Measurements from ENCODE around the gene NAB2. TPM values are rescaled to one million over a fixed set of nuclear protein-coding genes. Genes with fewer than 3 reads are reported as not detected.

Gene NAB2
- total RNA-seq, 1 donor from 2014 or later, result 14.0 TPM

DNA sequence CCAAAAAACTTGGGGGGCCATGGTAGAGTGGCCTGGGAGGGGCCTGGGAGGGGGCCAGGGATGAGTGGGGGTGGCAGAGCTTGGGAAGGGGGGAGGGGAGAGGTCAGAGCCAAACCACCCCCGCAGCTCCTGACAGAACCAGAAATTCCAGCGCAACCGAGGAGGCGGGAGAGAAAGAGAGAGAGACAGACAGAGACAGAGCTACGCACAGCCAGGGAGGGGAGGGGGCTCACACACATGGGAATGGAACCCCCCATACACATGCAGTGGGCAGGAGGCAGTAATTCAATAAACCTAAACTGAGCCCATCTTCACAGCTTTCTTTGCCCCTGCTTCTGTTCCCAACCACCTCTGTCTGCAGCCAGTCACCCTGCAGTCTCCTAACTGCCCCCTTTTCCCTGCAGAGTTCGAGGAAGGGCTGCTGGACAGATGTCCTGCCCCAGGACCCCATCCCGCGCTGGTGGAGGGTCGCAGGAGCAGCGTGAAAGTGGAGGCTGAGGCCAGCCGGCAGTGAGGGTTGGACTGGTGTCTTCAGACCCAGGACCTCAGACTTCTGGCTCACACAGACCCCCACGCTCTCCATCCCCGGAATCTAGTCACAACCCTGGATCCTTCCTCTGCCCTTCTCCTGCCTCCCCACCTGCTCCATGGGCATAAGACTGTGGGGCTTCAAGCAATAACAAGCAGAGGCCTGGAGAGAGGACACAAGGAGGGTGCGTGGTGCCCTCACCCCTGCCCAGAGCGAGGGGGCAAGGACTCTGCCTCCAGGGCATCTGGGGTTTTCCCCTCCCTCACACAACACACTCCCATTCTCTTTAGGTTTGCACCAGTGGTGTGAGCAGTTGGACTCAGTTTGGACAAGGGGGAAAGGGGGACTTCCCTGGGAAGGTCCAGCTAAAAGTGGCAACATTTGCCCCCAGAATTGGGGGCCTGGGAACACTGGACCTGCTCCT, 5.6 kb downstream of the NAB2 start:
- TF ChIP-seq CTCF (IDR thresholded peaks at IDR 0.05; ENCODE audit: unreplicated experiment), result no peak
- H3K36me3 Mint-ChIP-seq (ENCODE audit: low read depth, unreplicated experiment), result peaks cover 33% of the 10 kb centered on the region
- no peaks in the 10 kb centered on the region for H3K9me3 Mint-ChIP-seq (ENCODE audit: unreplicated experiment)
- peaks cover 29% of the 10 kb centered on the region for H3K27me3 Mint-ChIP-seq (ENCODE audit: unreplicated experiment)
- peaks cover 29% of the 10 kb centered on the region for H3K4me1 Mint-ChIP-seq (ENCODE audit: unreplicated experiment)
- peak overlapping the region; percentile 59 for H3K4me3 Mint-ChIP-seq (ENCODE audit: unreplicated experiment)
- no peak overlapping the region for H3K27ac Mint-ChIP-seq (ENCODE audit: unreplicated experiment)
- DNase-seq (ENCODE audit: low spot score), result no peak

- H3K9me3 Mint-ChIP-seq (ENCODE audit: unreplicated experiment), result no peaks in the 10 kb centered on the region
- H3K27me3 Mint-ChIP-seq (ENCODE audit: unreplicated experiment), result peaks cover 22% of the 10 kb centered on the region
- H3K27ac Mint-ChIP-seq (ENCODE audit: unreplicated experiment), result no peak overlapping the region
- peak overlapping the region; percentile 59 for H3K4me3 Mint-ChIP-seq (ENCODE audit: unreplicated experiment)
- H3K4me1 Mint-ChIP-seq (ENCODE audit: unreplicated experiment), result peaks cover 28% of the 10 kb centered on the region
- peaks cover 40% of the 10 kb centered on the region for H3K36me3 Mint-ChIP-seq (ENCODE audit: low read depth, unreplicated experiment)
- DNase-seq (ENCODE audit: low spot score), result no peak
- TF ChIP-seq CTCF (IDR thresholded peaks at IDR 0.05; ENCODE audit: unreplicated experiment), result no peak
Measured at GRCh38 chr12:57095440-57095839, 6.5 kb downstream of the NAB2 start.

- no peak overlapping the region for H3K4me3 Mint-ChIP-seq (ENCODE audit: unreplicated experiment)
- H3K36me3 Mint-ChIP-seq (ENCODE audit: low read depth, unreplicated experiment), result peaks cover 33% of the 10 kb centered on the region
- no peaks in the 10 kb centered on the region for H3K9me3 Mint-ChIP-seq (ENCODE audit: unreplicated experiment)
- peak overlapping the region; percentile 43 for H3K27ac Mint-ChIP-seq (ENCODE audit: unreplicated experiment)
- DNase-seq (ENCODE audit: low spot score), result no peak
- no peak for TF ChIP-seq CTCF (IDR thresholded peaks at IDR 0.05; ENCODE audit: unreplicated experiment)
- peaks cover 17% of the 10 kb centered on the region for H3K27me3 Mint-ChIP-seq (ENCODE audit: unreplicated experiment)
- peaks cover 23% of the 10 kb centered on the region for H3K4me1 Mint-ChIP-seq (ENCODE audit: unreplicated experiment)
Measured at GRCh38 chr12:57096099-57096572, 7.2 kb downstream of the NAB2 start.

- Mint-ChIP-seq H3K9me3 (ENCODE audit: unreplicated experiment) (no peaks in the 10 kb centered on the region), H3K4me3 (ENCODE audit: unreplicated experiment) (peak overlapping the region; percentile 54), H3K27me3 (ENCODE audit: unreplicated experiment) (peaks cover 16% of the 10 kb centered on the region), H3K36me3 (ENCODE audit: low read depth, unreplicated experiment) (peaks cover 33% of the 10 kb centered on the region), H3K27ac (ENCODE audit: unreplicated experiment) (no peak overlapping the region), H3K4me1 (ENCODE audit: unreplicated experiment) (peaks cover 23% of the 10 kb centered on the region)
- no peak for DNase-seq (ENCODE audit: low spot score)
- no peak for TF ChIP-seq CTCF (IDR thresholded peaks at IDR 0.05; ENCODE audit: unreplicated experiment)
Measured at GRCh38 chr12:57096748-57097553, 8.0 kb downstream of the NAB2 start.

Measured in endothelial cell (in vitro differentiated cells).